ENCODE measurements around the gene RPL10. TPM values are rescaled to one million over a fixed set of nuclear protein-coding genes. Genes with fewer than 3 reads are reported as not detected.

Gene RPL10
- total and polyA plus RNA-seq, 2 of the 13 experiments (the other 11 are each of a cell fraction or from before 2014, with no cell fraction given), result 2,381 to 4,713 TPM

- TF ChIP-seq, protein P1, sequence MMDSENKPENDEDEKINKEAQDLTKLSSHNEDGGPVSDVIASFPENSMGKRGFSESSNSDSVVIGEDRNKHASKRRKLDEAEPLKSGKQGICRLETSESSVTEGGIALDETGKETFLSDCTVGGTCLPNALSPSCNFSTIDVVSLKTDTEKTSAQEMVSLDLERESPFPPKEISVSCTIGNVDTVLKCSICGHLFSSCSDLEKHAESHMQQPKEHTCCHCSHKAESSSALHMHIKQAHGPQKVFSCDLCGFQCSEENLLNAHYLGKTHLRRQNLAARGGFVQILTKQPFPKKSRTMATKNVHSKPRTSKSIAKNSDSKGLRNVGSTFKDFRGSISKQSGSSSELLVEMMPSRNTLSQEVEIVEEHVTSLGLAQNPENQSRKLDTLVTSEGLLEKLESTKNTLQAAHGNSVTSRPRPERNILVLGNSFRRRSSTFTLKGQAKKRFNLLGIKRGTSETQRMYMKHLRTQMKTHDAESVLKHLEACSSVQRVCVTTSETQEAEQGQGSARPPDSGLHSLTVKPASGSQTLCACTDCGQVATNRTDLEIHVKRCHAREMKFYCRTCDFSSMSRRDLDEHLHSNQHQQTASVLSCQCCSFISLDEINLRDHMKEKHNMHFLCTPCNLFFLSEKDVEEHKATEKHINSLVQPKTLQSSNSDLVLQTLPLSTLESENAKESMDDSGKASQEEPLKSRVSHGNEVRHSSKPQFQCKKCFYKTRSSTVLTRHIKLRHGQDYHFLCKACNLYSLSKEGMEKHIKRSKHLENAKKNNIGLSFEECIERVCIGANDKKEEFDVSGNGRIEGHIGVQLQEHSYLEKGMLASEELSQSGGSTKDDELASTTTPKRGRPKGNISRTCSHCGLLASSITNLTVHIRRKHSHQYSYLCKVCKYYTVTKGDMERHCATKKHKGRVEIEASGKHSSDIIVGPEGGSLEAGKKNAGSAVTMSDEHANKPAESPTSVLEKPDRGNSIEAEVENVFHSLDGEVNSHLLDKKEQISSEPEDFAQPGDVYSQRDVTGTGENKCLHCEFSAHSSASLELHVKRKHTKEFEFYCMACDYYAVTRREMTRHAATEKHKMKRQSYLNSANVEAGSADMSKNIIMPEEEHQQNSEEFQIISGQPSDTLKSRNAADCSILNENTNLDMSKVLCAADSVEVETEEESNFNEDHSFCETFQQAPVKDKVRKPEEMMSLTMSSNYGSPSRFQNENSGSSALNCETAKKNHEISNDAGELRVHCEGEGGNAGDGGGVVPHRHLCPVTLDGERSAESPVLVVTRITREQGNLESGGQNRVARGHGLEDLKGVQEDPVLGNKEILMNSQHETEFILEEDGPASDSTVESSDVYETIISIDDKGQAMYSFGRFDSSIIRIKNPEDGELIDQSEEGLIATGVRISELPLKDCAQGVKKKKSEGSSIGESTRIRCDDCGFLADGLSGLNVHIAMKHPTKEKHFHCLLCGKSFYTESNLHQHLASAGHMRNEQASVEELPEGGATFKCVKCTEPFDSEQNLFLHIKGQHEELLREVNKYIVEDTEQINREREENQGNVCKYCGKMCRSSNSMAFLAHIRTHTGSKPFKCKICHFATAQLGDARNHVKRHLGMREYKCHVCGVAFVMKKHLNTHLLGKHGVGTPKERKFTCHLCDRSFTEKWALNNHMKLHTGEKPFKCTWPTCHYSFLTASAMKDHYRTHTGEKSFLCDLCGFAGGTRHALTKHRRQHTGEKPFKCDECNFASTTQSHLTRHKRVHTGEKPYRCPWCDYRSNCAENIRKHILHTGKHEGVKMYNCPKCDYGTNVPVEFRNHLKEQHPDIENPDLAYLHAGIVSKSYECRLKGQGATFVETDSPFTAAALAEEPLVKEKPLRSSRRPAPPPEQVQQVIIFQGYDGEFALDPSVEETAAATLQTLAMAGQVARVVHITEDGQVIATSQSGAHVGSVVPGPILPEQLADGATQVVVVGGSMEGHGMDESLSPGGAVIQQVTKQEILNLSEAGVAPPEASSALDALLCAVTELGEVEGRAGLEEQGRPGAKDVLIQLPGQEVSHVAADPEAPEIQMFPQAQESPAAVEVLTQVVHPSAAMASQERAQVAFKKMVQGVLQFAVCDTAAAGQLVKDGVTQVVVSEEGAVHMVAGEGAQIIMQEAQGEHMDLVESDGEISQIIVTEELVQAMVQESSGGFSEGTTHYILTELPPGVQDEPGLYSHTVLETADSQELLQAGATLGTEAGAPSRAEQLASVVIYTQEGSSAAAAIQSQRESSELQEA (CRISPR knock-in tag; IDR thresholded peaks at IDR 0.05; ENCODE audit: not compliant biosample characterization), result no peak
- no peak; the same call in 1 of the 2 replicates for TF ChIP-seq GATAD2A (CRISPR knock-in tag; IDR thresholded peaks at IDR 0.05)
- TF ChIP-seq GLI4 (CRISPR knock-in tag; IDR thresholded peaks at IDR 0.05; ENCODE audit: borderline replicate concordance), result no peak; the same call in 1 of the 2 replicates
- TF ChIP-seq ZNF414 (CRISPR knock-in tag; IDR thresholded peaks at IDR 0.05), result no peak
- TF ChIP-seq, protein P2, sequence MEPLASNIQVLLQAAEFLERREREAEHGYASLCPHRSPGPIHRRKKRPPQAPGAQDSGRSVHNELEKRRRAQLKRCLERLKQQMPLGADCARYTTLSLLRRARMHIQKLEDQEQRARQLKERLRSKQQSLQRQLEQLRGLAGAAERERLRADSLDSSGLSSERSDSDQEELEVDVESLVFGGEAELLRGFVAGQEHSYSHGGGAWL (CRISPR knock-in tag; IDR thresholded peaks at IDR 0.05), result no peak
- no peak; the same call in 1 of the 2 replicates for TF ChIP-seq ZNF274 (CRISPR knock-in tag; IDR thresholded peaks at IDR 0.05)
- TF ChIP-seq PCBP2 (optimal IDR thresholded peaks at IDR 0.05; ENCODE audit: low read depth, low read length, poor library complexity, severe bottlenecking), result no peak
- no peak for TF ChIP-seq ZNF598 (CRISPR knock-in tag; IDR thresholded peaks at IDR 0.05; ENCODE audit: borderline replicate concordance)
- TF ChIP-seq RORA (CRISPR knock-in tag; IDR thresholded peaks at IDR 0.05), result no peak
- no peak for TF ChIP-seq SIX4 (CRISPR knock-in tag; IDR thresholded peaks at IDR 0.05)
- TF ChIP-seq ZNF326 (CRISPR knock-in tag; IDR thresholded peaks at IDR 0.05; ENCODE audit: borderline replicate concordance), result no peak
- no peak for TF ChIP-seq ZSCAN29 (CRISPR knock-in tag; conservative IDR thresholded peaks at IDR 0.05)
- TF ChIP-seq BRF2 (CRISPR knock-in tag; IDR thresholded peaks at IDR 0.05), result no peak
- TF ChIP-seq ZNF256 (CRISPR knock-in tag; conservative IDR thresholded peaks at IDR 0.05), result peak; percentile 80
- TF ChIP-seq SMARCE1 (IDR thresholded peaks at IDR 0.05; ENCODE audit: borderline replicate concordance), result no peak
- TF ChIP-seq MYNN (CRISPR knock-in tag; IDR thresholded peaks at IDR 0.05; ENCODE audit: low read depth), result no peak
Measured at GRCh38 chrX:154397888-154398667, at the start of gene RPL10 (continued).

All from HepG2 (cell line).